HepG2 (cell line): ENCODE results near the gene SHISAL1. TPM values are rescaled to one million over a fixed set of nuclear protein-coding genes. Genes with fewer than 3 reads are reported as not detected.

Experiments
- ATAC-seq: fragments of 200-7000 bp; cut with Tn5 transposase; 3 replicates; pipeline ENCODE4 v1.9.1; 2020; ENCODE audit warnings: mild to moderate bottlenecking, moderate library complexity
- BruUV-seq: library from RNA; stranded (reverse); fragments of 400-500 nt; replicated peaks from 2 replicates; lab custom pipeline; 2021; lab: Mats Ljungman, UMichigan
- CTCF ChIA-PET: fragments of 300-600 bp; formaldehyde crosslinking; extraction: SDS; loops from one replicate; lab custom pipeline; 2021; ENCODE audit warnings: low total read pairs, inconsistent platforms, low intra/inter-chr PET ratio; lab: Yijun Ruan, JAX
- POLR2A ChIA-PET: fragments of 350-600 bp; sonication (Branson Sonifier 250); formaldehyde crosslinking; loops from one replicate; lab custom pipeline; 2020; ENCODE audit warnings: antibody characterized with exemption, inconsistent platforms; lab: Yijun Ruan, JAX
- DNase-seq: peaks from one replicate; pipeline ENCODE4 v3.0.0-alpha.2; 2015; ENCODE audit warnings: low spot score
- FAIRE-seq: peaks from 3 replicates; lab custom pipeline; 2011; peaks lifted over from hg19 to GRCh38; lab: Jason Lieb, UNC
- H2AFZ ChIP-seq: one replicate; pipeline ENCODE4 v1.6.1; 2011; ENCODE audit warnings: low read length, inconsistent platforms
- H3K27ac ChIP-seq: fragments of 300-600 bp; 3 replicates; pipeline ENCODE4 v1.8.0; 2011; ENCODE audit warnings: mixed run types, mild to moderate bottlenecking, mixed read lengths, low read length, inconsistent platforms; ENCODE audit not compliant: insufficient read depth; ENCODE audit errors: extremely low read length
- H3K27me3 ChIP-seq, 2 experiments: fragments of 200-600 bp in 1 of 2; 2 replicates in 1 of 2; 3 replicates in 1 of 2; pipeline versions ENCODE4 v1.6.0 to v1.8.0; 2011; ENCODE audit warnings: low read length in 2 of 2, mild to moderate bottlenecking in 2 of 2, moderate library complexity in 2 of 2, inconsistent platforms in 1 of 2; ENCODE audit not compliant: insufficient read depth in 2 of 2, control insufficient read depth in 1 of 2
- H3K36me3 ChIP-seq, 2 experiments: fragments of 200-600 bp in 1 of 2; replicated peaks in 1 of 2; 2 replicates in 1 of 2; 3 replicates in 1 of 2; pipeline versions ENCODE4 v1.5.1 to v1.8.0; 2011; ENCODE audit warnings: low read length in 2 of 2, inconsistent platforms in 1 of 2; ENCODE audit not compliant: insufficient read depth in 2 of 2, control insufficient read depth in 1 of 2
- H3K4me1 ChIP-seq: 2 replicates; pipeline ENCODE4 v1.5.1; 2012; ENCODE audit warnings: low read length, inconsistent platforms; ENCODE audit not compliant: insufficient read depth
- H3K4me2 ChIP-seq: 2 replicates; pipeline ENCODE4 v1.6.0; 2011; ENCODE audit warnings: low read depth, low read length, inconsistent platforms
- H3K4me3 ChIP-seq, 3 experiments: fragments of 200-600 bp in 1 of 3; sonication (generic), shearing (Covaris generic) in 1 of 3; replicated peaks in 1 of 3; 2 replicates each; pipeline ENCODE4 v1.5.1; 2011 to 2016; ENCODE audit warnings: low read length in 3 of 3, inconsistent platforms in 2 of 3, low read depth in 2 of 3, mild to moderate bottlenecking in 2 of 3, control low read depth in 1 of 3, mixed read lengths in 1 of 3; ENCODE audit not compliant: insufficient read depth in 1 of 3
- H3K79me2 ChIP-seq: one replicate; pipeline ENCODE4 v1.6.1; 2011; ENCODE audit warnings: low read length, inconsistent platforms; ENCODE audit not compliant: insufficient read depth
- H3K9ac ChIP-seq: 2 replicates; pipeline ENCODE4 v1.6.0; 2011; ENCODE audit warnings: mild to moderate bottlenecking, low read depth, low read length, inconsistent platforms; ENCODE audit not compliant: insufficient read depth
- H3K9me3 ChIP-seq: 2 replicates; pipeline ENCODE4 v1.5.1; 2012; ENCODE audit warnings: mild to moderate bottlenecking, low read length
- H4K20me1 ChIP-seq: 2 replicates; pipeline ENCODE4 v1.6.0; 2011; ENCODE audit warnings: inconsistent platforms, mild to moderate bottlenecking, low read length, moderate library complexity; ENCODE audit not compliant: insufficient read depth
- KMT2B ChIP-seq: IDR thresholded peaks from 2 replicates; pipeline ENCODE4 v1.6.1; 2016; ENCODE audit warnings: missing genetic modification reagents, missing compliant biosample characterization
- NCOA1 ChIP-seq: sonication (generic); formaldehyde crosslinking; IDR thresholded peaks from 2 replicates; pipeline ENCODE4 v1.9.0; 2021; ENCODE audit warnings: missing genetic modification reagents
- PHF5A ChIP-seq: IDR thresholded peaks from one replicate; pipeline ENCODE4 v1.6.1; 2018; ENCODE audit warnings: low read depth, missing genetic modification reagents; ENCODE audit not compliant: unreplicated experiment
- WGBS: methylation state at CpG from one replicate; pipeline ENCODE4 v1.1.6; 2017; ENCODE audit warnings: low lambda C conversion rate; 5-methylcytosine and 5-hydroxymethylcytosine counted together
- in situ Hi-C: cut with HindIII; loops from 2 replicates; pipeline ENCODE4 v1.10.0; 2017; ENCODE audit warnings: low pct_unique_long_range_greater_than_20kb; ENCODE audit not compliant: extremely low pct_ligation_motif_present
- intact Hi-C: fragments of 100-400 bp; cut with micrococcal nuclease; formaldehyde crosslinking; loops from one replicate; pipeline ENCODE4 v1.10.0; 2022; ENCODE audit not compliant: unreplicated experiment
- polyA plus RNA-seq, 8 experiments: library from polyadenylated mRNA; depleted of rRNA in 3 of 8; stranded (reverse) in 7 of 8; unstranded in 1 of 8; fragments of >200 nt; fragmentation: Illumina TruSeq in 4 of 8; extraction: Trizol in 4 of 8; gene quantifications; 2 replicates each; pipeline versions ENCODE4 v1.2.1 to v1.2.3, GENCODE V29; 2011 to 2016; ENCODE audit warnings: low read depth in 4 of 8, missing spikeins in 1 of 8, mixed read lengths in 1 of 8; ENCODE audit not compliant: insufficient read depth in 1 of 8
- total RNA-seq, 5 experiments: library from RNA; depleted of rRNA; stranded (reverse); fragments of >200 nt; fragmentation: Illumina TruSeq; extraction: Trizol; gene quantifications; 2 replicates each; pipeline ENCODE4 v1.2.3, GENCODE V29; 2016; ENCODE audit warnings: low read depth in 1 of 5
- TF ChIP-seq, protein P1 (sequence below), 2 experiments: sonication (generic) in 1 of 2; formaldehyde crosslinking in 1 of 2; IDR thresholded peaks; 2 replicates each; pipeline versions ENCODE4 v1.4.0 to v1.6.1; 2018 to 2020; ENCODE audit warnings: missing genetic modification reagents in 2 of 2, borderline replicate concordance in 1 of 2, low read depth in 1 of 2, mild to moderate bottlenecking in 1 of 2, missing biosample characterization in 1 of 2
- TF ChIP-seq, protein P2 (sequence below), 2 experiments: fragments of 450-650 bp in 1 of 2; sonication (generic) in 1 of 2; formaldehyde crosslinking in 1 of 2; IDR thresholded peaks; 2 replicates each; pipeline versions ENCODE4 v1.6.1 to v1.8.0; 2016 to 2022; ENCODE audit warnings: antibody characterized with exemption in 1 of 2, mild to moderate bottlenecking in 1 of 2, missing genetic modification reagents in 1 of 2

SHISAL1 gene
- total and polyA plus RNA-seq, 2 of the 13 experiments (the other 11 are each of a cell fraction or from before 2014, with no cell fraction given) = not detected

DNA sequence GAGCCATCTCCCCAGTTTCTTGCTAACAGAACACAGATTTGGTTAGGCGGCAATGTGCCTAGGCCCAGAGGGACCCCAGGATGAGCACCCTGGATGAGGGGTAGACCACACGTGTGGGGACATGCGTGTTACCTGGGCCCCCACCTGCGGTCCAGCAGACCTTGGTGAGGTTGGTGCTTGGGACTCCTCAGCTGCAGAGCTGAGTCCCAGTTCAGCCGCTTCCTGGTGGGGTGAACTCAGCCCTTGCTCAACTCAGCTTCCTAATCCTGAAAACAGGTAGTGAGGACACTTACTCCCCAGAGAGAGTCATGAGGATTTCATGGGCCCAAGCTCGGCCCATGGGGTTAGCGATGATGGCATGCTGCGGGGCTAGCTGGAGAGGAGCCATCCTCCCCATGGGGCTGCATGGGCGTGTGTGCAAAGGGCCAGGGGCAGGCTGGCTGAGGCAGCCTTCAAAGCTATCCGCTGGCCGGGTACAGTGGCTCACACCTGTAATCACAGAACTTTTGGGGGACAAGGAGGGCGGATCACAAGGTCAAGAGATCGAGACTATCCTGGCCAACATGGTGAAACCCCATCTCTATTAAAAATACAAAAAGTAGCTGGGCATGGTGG, 46.9 kb upstream of the SHISAL1 start:
- TF ChIP-seq KMT2B (CRISPR knock-in tag) (no peak), NCOA1 (CRISPR knock-in tag) (no peak), PHF5A (CRISPR knock-in tag) (no peak)
- TF ChIP-seq, protein P1, sequence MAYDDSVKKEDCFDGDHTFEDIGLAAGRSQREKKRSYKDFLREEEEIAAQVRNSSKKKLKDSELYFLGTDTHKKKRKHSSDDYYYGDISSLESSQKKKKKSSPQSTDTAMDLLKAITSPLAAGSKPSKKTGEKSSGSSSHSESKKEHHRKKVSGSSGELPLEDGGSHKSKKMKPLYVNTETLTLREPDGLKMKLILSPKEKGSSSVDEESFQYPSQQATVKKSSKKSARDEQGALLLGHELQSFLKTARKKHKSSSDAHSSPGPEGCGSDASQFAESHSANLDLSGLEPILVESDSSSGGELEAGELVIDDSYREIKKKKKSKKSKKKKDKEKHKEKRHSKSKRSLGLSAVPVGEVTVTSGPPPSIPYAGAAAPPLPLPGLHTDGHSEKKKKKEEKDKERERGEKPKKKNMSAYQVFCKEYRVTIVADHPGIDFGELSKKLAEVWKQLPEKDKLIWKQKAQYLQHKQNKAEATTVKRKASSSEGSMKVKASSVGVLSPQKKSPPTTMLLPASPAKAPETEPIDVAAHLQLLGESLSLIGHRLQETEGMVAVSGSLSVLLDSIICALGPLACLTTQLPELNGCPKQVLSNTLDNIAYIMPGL (CRISPR knock-in tag; IDR thresholded peaks at IDR 0.05; ENCODE audit: borderline replicate concordance in 1 of 2, low read depth in 1 of 2) = no peak
- TF ChIP-seq, protein P2, sequence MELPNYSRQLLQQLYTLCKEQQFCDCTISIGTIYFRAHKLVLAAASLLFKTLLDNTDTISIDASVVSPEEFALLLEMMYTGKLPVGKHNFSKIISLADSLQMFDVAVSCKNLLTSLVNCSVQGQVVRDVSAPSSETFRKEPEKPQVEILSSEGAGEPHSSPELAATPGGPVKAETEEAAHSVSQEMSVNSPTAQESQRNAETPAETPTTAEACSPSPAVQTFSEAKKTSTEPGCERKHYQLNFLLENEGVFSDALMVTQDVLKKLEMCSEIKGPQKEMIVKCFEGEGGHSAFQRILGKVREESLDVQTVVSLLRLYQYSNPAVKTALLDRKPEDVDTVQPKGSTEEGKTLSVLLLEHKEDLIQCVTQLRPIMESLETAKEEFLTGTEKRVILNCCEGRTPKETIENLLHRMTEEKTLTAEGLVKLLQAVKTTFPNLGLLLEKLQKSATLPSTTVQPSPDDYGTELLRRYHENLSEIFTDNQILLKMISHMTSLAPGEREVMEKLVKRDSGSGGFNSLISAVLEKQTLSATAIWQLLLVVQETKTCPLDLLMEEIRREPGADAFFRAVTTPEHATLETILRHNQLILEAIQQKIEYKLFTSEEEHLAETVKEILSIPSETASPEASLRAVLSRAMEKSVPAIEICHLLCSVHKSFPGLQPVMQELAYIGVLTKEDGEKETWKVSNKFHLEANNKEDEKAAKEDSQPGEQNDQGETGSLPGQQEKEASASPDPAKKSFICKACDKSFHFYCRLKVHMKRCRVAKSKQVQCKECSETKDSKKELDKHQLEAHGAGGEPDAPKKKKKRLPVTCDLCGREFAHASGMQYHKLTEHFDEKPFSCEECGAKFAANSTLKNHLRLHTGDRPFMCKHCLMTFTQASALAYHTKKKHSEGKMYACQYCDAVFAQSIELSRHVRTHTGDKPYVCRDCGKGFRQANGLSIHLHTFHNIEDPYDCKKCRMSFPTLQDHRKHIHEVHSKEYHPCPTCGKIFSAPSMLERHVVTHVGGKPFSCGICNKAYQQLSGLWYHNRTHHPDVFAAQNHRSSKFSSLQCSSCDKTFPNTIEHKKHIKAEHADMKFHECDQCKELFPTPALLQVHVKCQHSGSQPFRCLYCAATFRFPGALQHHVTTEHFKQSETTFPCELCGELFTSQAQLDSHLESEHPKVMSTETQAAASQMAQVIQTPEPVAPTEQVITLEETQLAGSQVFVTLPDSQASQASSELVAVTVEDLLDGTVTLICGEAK (IDR thresholded peaks at IDR 0.05) = no peak
- TF ChIP-seq, protein P2 (CRISPR knock-in tag; IDR thresholded peaks at IDR 0.05) = no peak
- Histone ChIP-seq H3K9me3 (no peaks in the 10 kb centered on the region), H3K79me2 (no peaks in the 10 kb centered on the region), H3K27me3 (peaks cover 7 to 58% of the 10 kb centered on the region in 2 experiments; a peak in 4 of 5 replicates), H4K20me1 (no peaks in the 10 kb centered on the region), H3K4me1 (no peaks in the 10 kb centered on the region), H3K9ac (no peak overlapping the region), H3K27ac (no peak overlapping the region), H3K4me3 (no peak overlapping the region), H3K4me2 (no peak overlapping the region), H2AFZ (no peak overlapping the region), H3K36me3 (no peaks in the 10 kb centered on the region)
- no peak for DNase-seq
- no peak for ATAC-seq
- BruUV-seq = no TSS peak
- POLR2A ChIA-PET = no interaction called here
- CTCF ChIA-PET = no interaction called here
- 15% methylated on average over 9 of the region's 13 CpGs for WGBS
- FAIRE-seq = no peak
- intact Hi-C loops = no loop called here
- in situ Hi-C loops = loop anchor here (10.0 kb wide), 1 partner anchor 265 kb away; no protein-coding TSS in a partner anchor
